DOHH2 (cell line): ENCODE measurements around the gene ITPRIPL2.

ENCODE experiments used
- H3F3A ChIP-seq: fragments of 200-600 bp; sonication (generic), shearing (Covaris generic); 2 replicates; pipeline ENCODE4 v1.6.0; 2016; ENCODE audit warnings: antibody characterized with exemption, mild to moderate bottlenecking; ENCODE audit not compliant: control insufficient read depth, insufficient read depth
- H3K27ac ChIP-seq: fragments of 200-600 bp; sonication (generic); 2 replicates; pipeline ENCODE4 v1.5.1; 2014; ENCODE audit warnings: low read depth, mild to moderate bottlenecking, low read length, moderate library complexity
- H3K27me3 ChIP-seq: fragments of 200-600 bp; sonication (generic); 2 replicates; pipeline ENCODE4 v1.6.1; 2014; ENCODE audit warnings: mild to moderate bottlenecking, low read length, mixed read lengths; ENCODE audit not compliant: control insufficient read depth
- H3K36me3 ChIP-seq: fragments of 200-600 bp; sonication (generic); 2 replicates; pipeline ENCODE4 v1.6.1; 2014; ENCODE audit warnings: mild to moderate bottlenecking, low read length, moderate library complexity, mixed read lengths; ENCODE audit not compliant: control insufficient read depth
- H3K4me1 ChIP-seq: fragments of 200-600 bp; sonication (generic); 2 replicates; pipeline ENCODE4 v1.6.1; 2014; ENCODE audit warnings: mild to moderate bottlenecking, low read length, mixed read lengths; ENCODE audit not compliant: control insufficient read depth
- H3K4me2 ChIP-seq: fragments of 200-600 bp; sonication (generic); 2 replicates; pipeline ENCODE4 v1.6.0; 2014; ENCODE audit warnings: mild to moderate bottlenecking, low read length, moderate library complexity
- H3K4me3 ChIP-seq: fragments of 200-600 bp; sonication (generic); 2 replicates; pipeline ENCODE4 v1.5.1; 2014; ENCODE audit warnings: mild to moderate bottlenecking, low read length, mixed read lengths
- H3K79me2 ChIP-seq: fragments of 200-600 bp; sonication (generic); 2 replicates; pipeline ENCODE4 v1.6.1; 2014; ENCODE audit warnings: mild to moderate bottlenecking, low read length, mixed read lengths; ENCODE audit not compliant: control insufficient read depth
- H3K9me2 ChIP-seq: fragments of 200-600 bp; sonication (generic); replicated peaks from 2 replicates; pipeline ENCODE4 v1.6.1; 2014; ENCODE audit warnings: mild to moderate bottlenecking, low read length, mixed read lengths; ENCODE audit not compliant: control insufficient read depth
- H3K9me3 ChIP-seq: fragments of 200-600 bp; sonication (generic); 2 replicates; pipeline ENCODE4 v1.6.1; 2014; ENCODE audit warnings: antibody characterized with exemption, low read length, mixed read lengths; ENCODE audit not compliant: control insufficient read depth, insufficient read depth
- H4K20me1 ChIP-seq: fragments of 200-600 bp; sonication (generic); 2 replicates; pipeline ENCODE4 v1.6.0; 2014; ENCODE audit warnings: low read depth, mild to moderate bottlenecking, antibody characterized with exemption, low read length, moderate library complexity; ENCODE audit not compliant: control insufficient read depth, insufficient read depth
- CTCF ChIP-seq: fragments of 200-600 bp; sonication (generic); IDR thresholded peaks from one replicate; pipeline ENCODE4 v1.5.1; 2014; ENCODE audit warnings: antibody characterized with exemption, mild to moderate bottlenecking, low read depth, low read length; ENCODE audit not compliant: poor library complexity, severe bottlenecking
- EZH2phosphoT487 ChIP-seq: fragments of 200-600 bp; sonication (generic); IDR thresholded peaks from 2 replicates; pipeline ENCODE4 v1.6.1; 2017; ENCODE audit warnings: borderline replicate concordance, mild to moderate bottlenecking, antibody characterized with exemption, low read length, moderate library complexity, mixed read lengths

The ITPRIPL2 gene

GRCh38 chr16:19137201-19138128, 23.7 kb downstream of the ITPRIPL2 start:
- H3K9me2 ChIP-seq, result no peaks in the 10 kb centered on the region
- peaks cover 8% of the 10 kb centered on the region for H3K4me1 ChIP-seq

GRCh38 chr16:19138601-19139000, 24.8 kb downstream of the ITPRIPL2 start:
- no peaks in the 10 kb centered on the region for H3K4me1 ChIP-seq
- H3F3A ChIP-seq, result no peaks in the 10 kb centered on the region
- H3K4me3 ChIP-seq, result no peak overlapping the region
- no peaks in the 10 kb centered on the region for H3K9me3 ChIP-seq
- H3K27ac ChIP-seq, result no peak overlapping the region
- H4K20me1 ChIP-seq, result no peaks in the 10 kb centered on the region
- peaks cover 2% of the 10 kb centered on the region; the same call in 1 of the 2 replicates for H3K27me3 ChIP-seq
- H3K4me2 ChIP-seq, result no peak overlapping the region
- H3K9me2 ChIP-seq, result no peaks in the 10 kb centered on the region
- TF ChIP-seq CTCF, result no peak
- no peak for TF ChIP-seq EZH2phosphoT487
- no peaks in the 10 kb centered on the region for H3K79me2 ChIP-seq
- H3K36me3 ChIP-seq, result no peaks in the 10 kb centered on the region

More at GRCh38 chr16:19137201-19138128, 23.7 kb downstream of the ITPRIPL2 start:
- H4K20me1 ChIP-seq, result no peaks in the 10 kb centered on the region
- no peak for TF ChIP-seq CTCF
- TF ChIP-seq EZH2phosphoT487, result no peak
- H3K79me2 ChIP-seq, result no peaks in the 10 kb centered on the region
- H3K27me3 ChIP-seq, result no peaks in the 10 kb centered on the region
- no peak overlapping the region for H3K27ac ChIP-seq
- H3K4me2 ChIP-seq, result no peak overlapping the region
- H3K36me3 ChIP-seq, result no peaks in the 10 kb centered on the region
- no peak overlapping the region for H3K4me3 ChIP-seq
- H3F3A ChIP-seq, result no peaks in the 10 kb centered on the region
- no peaks in the 10 kb centered on the region for H3K9me3 ChIP-seq

GRCh38 chr16:19139436-19140091, 25.8 kb downstream of the ITPRIPL2 start:
- H3F3A ChIP-seq, result no peaks in the 10 kb centered on the region
- peaks cover 6% of the 10 kb centered on the region; the same call in 1 of the 2 replicates for H3K27me3 ChIP-seq
- no peak overlapping the region for H3K27ac ChIP-seq
- no peaks in the 10 kb centered on the region for H3K4me1 ChIP-seq
- TF ChIP-seq EZH2phosphoT487, result no peak
- TF ChIP-seq CTCF, result no peak
- H3K9me2 ChIP-seq, result no peaks in the 10 kb centered on the region
- H4K20me1 ChIP-seq, result no peaks in the 10 kb centered on the region
- H3K4me3 ChIP-seq, result no peak overlapping the region
- no peak overlapping the region for H3K4me2 ChIP-seq
- no peaks in the 10 kb centered on the region for H3K79me2 ChIP-seq
- no peaks in the 10 kb centered on the region for H3K9me3 ChIP-seq
- no peaks in the 10 kb centered on the region for H3K36me3 ChIP-seq
